GM20431 (cell line): ENCODE results near the gene LAMA5.

Experiments
- in situ Hi-C: fragments of 300-500 bp; cut with MseI, MboI; formaldehyde crosslinking; loops from one replicate; pipeline ENCODE4 v1.15.0; 2020; ENCODE audit warnings: low sequenced_read_pairs; ENCODE audit not compliant: unreplicated experiment

The LAMA5 gene

GRCh38 chr20:62405108-62405980 is 38.2 kb upstream of the LAMA5 start:
- in situ Hi-C loops: no loop called here

- in situ Hi-C loops: no loop called here
These were observed 37.6 kb upstream of the LAMA5 start for GRCh38 chr20:62404761-62405107.

GRCh38 chr20:62404112-62404665 is 37.1 kb upstream of the LAMA5 start:
- in situ Hi-C loops: no loop called here

- in situ Hi-C loops: no loop called here
These were observed 36.2 kb upstream of the LAMA5 start for GRCh38 chr20:62403331-62403730.

GRCh38 chr20:62402456-62403150 is 35.5 kb upstream of the LAMA5 start:
- in situ Hi-C loops: no loop called here

- in situ Hi-C loops: no loop called here
These were observed 34.2 kb upstream of the LAMA5 start for GRCh38 chr20:62401331-62401779.

GRCh38 chr20:62400541-62400940 is 33.4 kb upstream of the LAMA5 start:
- in situ Hi-C loops: no loop called here

- in situ Hi-C loops: no loop called here
These were observed 32.9 kb upstream of the LAMA5 start for GRCh38 chr20:62400021-62400420.

- in situ Hi-C loops: no loop called here
These were observed 31.2 kb upstream of the LAMA5 start for GRCh38 chr20:62398120-62398821.

- in situ Hi-C loops: no loop called here
These were observed 29.5 kb upstream of the LAMA5 start for GRCh38 chr20:62396367-62397239.

GRCh38 chr20:62395311-62396242 is 28.5 kb upstream of the LAMA5 start:
- in situ Hi-C loops: no loop called here

GRCh38 chr20:62394248-62395245 is 27.4 kb upstream of the LAMA5 start:
- in situ Hi-C loops: no loop called here

GRCh38 chr20:62393830-62394229 is 26.7 kb upstream of the LAMA5 start:
- in situ Hi-C loops: no loop called here

- in situ Hi-C loops: no loop called here
These were observed 26.2 kb upstream of the LAMA5 start for GRCh38 chr20:62393335-62393665.

GRCh38 chr20:62392621-62393334 is 25.7 kb upstream of the LAMA5 start:
- in situ Hi-C loops: no loop called here

GRCh38 chr20:62392077-62392418 is 24.9 kb upstream of the LAMA5 start:
- in situ Hi-C loops: no loop called here
